Chondrocyte (in vitro differentiated cells): Measurements from ENCODE around the gene DNHD1. TPM values are rescaled to one million over a fixed set of nuclear protein-coding genes. Genes with fewer than 3 reads are reported as not detected.

Experiments
- DNase-seq: peaks from one replicate; pipeline ENCODE4 v3.0.0; 2021; ENCODE audit warnings: mixed read lengths, low spot score
- H3K27ac Mint-ChIP-seq: one replicate; pipeline ENCODE4 v1.8.0; 2021; ENCODE audit warnings: mild to moderate bottlenecking, moderate library complexity, mixed read lengths; ENCODE audit not compliant: unreplicated experiment
- H3K27me3 Mint-ChIP-seq: 2 replicates; pipeline ENCODE4 v1.8.0; 2021; ENCODE audit warnings: low read depth, mixed read lengths
- H3K36me3 Mint-ChIP-seq: 2 replicates; pipeline ENCODE4 v1.8.0; 2021; ENCODE audit warnings: low read depth, mixed read lengths
- H3K4me1 Mint-ChIP-seq: 2 replicates; pipeline ENCODE4 v1.8.0; 2021; ENCODE audit warnings: low read depth, mild to moderate bottlenecking, mixed read lengths
- H3K4me3 Mint-ChIP-seq: one replicate; pipeline ENCODE4 v1.8.0; 2021; ENCODE audit warnings: mild to moderate bottlenecking, moderate library complexity, mixed read lengths; ENCODE audit not compliant: unreplicated experiment
- H3K9me3 Mint-ChIP-seq: 2 replicates; pipeline ENCODE4 v1.8.0; 2021; ENCODE audit warnings: low read depth, mixed read lengths
- total RNA-seq: library from RNA; stranded (reverse); gene quantifications from 3 replicates; pipeline ENCODE4 v1.2.1, GENCODE V29; 2021
- TF ChIP-seq, protein P1 (sequence below): fragments of 200-600 bp; sonication (generic); IDR thresholded peaks from 2 replicates; pipeline ENCODE4 v1.5.0; 2021; ENCODE audit warnings: antibody characterized with exemption, mild to moderate bottlenecking, moderate library complexity

The DNHD1 gene
- total RNA-seq, 1 donor from 2014 or later: 3.8 TPM

DNA sequence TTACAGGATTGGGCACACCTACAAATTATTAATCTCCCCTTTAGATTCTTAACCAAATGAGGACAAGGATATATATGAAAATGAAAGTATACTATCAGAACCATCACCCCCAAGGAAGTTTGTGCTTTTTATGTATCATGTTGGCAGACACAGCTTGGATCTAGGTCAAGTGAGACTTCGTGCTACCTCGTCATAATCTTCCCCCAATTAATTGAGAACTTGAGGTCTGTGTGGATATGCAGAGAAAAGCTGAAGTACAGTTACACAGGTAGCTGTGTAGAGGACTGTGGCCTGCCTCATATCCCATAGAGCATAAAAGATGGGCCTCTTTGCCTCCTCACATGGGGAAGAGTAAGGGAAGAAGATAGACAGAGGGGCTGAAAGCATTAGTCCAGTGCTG, 45.6 kb downstream of the DNHD1 start:
- Mint-ChIP-seq H3K27me3 (no peaks in the 10 kb centered on the region), H3K36me3 (peaks cover 3% of the 10 kb centered on the region), H3K27ac (no peak overlapping the region), H3K4me1 (no peaks in the 10 kb centered on the region), H3K4me3 (no peak overlapping the region), H3K9me3 (no peaks in the 10 kb centered on the region)
- no peak for DNase-seq
- TF ChIP-seq, protein P1, sequence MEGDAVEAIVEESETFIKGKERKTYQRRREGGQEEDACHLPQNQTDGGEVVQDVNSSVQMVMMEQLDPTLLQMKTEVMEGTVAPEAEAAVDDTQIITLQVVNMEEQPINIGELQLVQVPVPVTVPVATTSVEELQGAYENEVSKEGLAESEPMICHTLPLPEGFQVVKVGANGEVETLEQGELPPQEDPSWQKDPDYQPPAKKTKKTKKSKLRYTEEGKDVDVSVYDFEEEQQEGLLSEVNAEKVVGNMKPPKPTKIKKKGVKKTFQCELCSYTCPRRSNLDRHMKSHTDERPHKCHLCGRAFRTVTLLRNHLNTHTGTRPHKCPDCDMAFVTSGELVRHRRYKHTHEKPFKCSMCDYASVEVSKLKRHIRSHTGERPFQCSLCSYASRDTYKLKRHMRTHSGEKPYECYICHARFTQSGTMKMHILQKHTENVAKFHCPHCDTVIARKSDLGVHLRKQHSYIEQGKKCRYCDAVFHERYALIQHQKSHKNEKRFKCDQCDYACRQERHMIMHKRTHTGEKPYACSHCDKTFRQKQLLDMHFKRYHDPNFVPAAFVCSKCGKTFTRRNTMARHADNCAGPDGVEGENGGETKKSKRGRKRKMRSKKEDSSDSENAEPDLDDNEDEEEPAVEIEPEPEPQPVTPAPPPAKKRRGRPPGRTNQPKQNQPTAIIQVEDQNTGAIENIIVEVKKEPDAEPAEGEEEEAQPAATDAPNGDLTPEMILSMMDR: no peak

DNA sequence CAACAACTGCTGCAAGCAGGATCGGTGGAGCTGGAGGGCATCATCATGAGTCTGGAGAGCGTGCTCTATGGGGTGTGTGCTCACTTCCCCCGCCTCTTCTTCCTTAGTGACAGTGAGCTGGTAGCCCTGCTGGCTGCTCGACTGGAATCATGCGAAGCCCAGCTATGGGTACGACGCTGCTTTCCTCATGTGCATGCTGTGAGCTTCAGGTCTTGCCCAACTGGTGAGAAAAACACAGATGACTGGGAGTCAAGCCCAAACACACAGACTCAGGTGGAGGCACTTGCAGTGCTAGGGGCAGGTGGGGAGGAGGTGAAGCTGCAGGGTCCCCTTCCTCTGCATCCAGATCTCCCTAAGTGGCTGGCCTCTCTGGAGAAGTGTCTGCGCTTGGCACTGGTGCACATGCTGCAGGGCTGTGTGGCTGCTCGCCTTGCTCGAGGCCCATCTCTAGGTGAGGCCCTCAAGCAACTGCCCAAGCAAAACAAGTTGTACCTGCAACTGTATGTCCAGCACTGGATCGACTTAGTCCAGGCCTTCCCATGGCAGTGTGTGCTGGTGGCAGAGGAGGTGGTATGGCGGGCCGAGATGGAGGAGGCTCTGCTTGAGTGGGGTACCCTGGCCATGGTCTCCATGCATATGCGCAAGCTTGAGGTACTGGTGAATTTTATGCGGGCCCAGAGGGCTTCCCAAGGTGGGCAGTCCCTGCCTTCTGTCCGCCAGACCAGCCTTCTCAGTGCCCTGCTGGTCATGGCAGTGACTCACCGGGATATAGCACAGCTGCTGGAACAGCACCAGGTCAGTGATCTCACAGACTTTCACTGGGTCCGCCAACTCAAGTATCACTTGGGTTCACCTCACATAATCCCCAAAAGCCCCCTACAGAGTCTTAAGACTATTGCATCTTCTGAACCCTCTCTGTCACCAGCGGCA, 48.1 kb downstream of the DNHD1 start:
- Mint-ChIP-seq H3K36me3 (peaks cover 3% of the 10 kb centered on the region), H3K27me3 (no peaks in the 10 kb centered on the region), H3K4me3 (no peak overlapping the region), H3K4me1 (no peaks in the 10 kb centered on the region), H3K9me3 (no peaks in the 10 kb centered on the region), H3K27ac (no peak overlapping the region)
- DNase-seq: no peak
- TF ChIP-seq, protein P1: no peak

DNA sequence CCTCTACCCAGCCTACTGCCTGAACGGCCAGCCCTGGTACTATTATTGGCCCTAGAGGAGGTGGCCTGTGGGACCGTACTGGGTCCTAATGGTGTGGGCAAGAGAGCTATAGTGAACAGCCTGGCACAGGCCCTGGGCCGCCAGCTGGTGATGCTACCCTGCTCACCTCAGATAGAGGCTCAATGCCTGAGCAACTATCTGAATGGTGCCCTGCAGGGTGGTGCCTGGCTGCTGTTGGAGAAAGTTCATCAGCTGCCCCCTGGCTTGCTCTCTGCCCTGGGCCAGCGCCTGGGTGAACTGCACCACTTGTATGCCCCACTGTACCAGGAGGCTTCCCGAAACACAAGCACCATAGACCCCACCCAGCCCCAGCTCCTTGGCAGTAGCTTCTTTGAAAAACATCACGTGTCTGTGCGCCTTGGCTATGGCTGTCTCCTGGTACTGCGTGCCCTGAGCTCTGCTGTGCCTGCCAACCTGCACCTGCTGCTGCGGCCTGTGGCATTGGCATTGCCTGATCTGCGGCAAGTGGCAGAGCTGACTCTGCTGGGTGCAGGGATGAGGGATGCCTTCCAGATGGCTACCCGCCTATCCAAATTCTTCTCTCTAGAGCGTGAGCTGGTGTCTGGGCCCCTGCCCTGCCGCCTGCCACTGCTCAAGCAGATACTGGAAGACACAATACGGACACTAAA, 49.0 kb downstream of the DNHD1 start:
- Mint-ChIP-seq H3K4me1 (no peaks in the 10 kb centered on the region), H3K27me3 (no peaks in the 10 kb centered on the region), H3K27ac (no peak overlapping the region), H3K36me3 (peaks cover 3% of the 10 kb centered on the region), H3K4me3 (no peak overlapping the region), H3K9me3 (no peaks in the 10 kb centered on the region)
- TF ChIP-seq, protein P1: no peak
- DNase-seq: no peak

DNA sequence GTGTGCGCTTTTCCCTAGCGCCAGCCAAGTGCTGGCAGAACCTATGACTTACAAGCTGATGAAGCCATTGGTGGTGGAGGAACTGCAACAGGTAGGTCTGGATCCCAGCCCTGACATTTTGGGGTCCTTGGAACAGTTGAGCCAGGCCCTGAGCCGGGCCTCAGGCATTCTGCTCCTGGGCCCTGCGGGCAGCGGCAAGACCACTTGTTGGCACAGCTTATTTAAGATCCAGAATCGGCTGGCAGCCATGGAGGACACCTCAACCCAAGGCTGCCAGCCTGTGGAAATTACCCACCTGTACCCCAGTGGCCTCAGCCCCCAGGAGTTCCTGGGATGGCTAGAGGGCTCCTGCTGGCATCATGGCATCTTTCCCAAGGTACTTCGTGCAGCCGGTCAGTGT, 49.7 kb downstream of the DNHD1 start:
- TF ChIP-seq, protein P1: no peak
- Mint-ChIP-seq H3K27ac (no peak overlapping the region), H3K36me3 (peaks cover 3% of the 10 kb centered on the region), H3K4me3 (no peak overlapping the region), H3K4me1 (no peaks in the 10 kb centered on the region), H3K27me3 (no peaks in the 10 kb centered on the region), H3K9me3 (no peaks in the 10 kb centered on the region)
- DNase-seq: no peak

DNA sequence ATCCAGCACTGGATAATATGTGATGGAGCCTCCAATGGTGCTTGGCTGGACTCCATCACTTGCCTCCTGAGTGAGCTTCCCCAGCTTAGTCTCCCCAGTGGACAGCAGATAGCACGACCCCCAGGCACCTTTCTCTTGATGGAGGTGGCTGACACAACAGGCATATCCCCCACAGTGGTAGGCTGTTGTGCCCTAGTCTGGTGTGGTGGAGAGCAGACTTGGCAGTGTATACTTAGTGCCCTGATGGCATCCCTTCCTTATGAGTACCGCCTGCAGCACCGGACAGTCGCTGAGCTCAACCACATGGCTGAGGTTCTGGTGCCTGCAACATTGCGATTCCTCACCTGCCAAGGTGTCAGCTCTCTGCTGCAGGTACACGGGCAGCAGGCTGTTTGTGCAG, 50.1 kb downstream of the DNHD1 start:
- no peaks in the 10 kb centered on the region for H3K27me3 Mint-ChIP-seq
- no peak overlapping the region for H3K27ac Mint-ChIP-seq
- H3K4me3 Mint-ChIP-seq: no peak overlapping the region
- TF ChIP-seq, protein P1: no peak
- H3K9me3 Mint-ChIP-seq: no peaks in the 10 kb centered on the region
- peaks cover 3% of the 10 kb centered on the region for H3K36me3 Mint-ChIP-seq
- no peak for DNase-seq
- no peaks in the 10 kb centered on the region for H3K4me1 Mint-ChIP-seq
